Ishikawa (cell line): ENCODE results near the gene MTO1.

Source experiments
- CREB1 ChIP-seq: IDR thresholded peaks from 2 replicates; pipeline ENCODE4 v1.6.1; 2012; ENCODE audit warnings: low read depth
- EGR1 ChIP-seq: IDR thresholded peaks from 2 replicates; pipeline ENCODE4 v1.6.1; 2012
- EP300 ChIP-seq: IDR thresholded peaks from 2 replicates; pipeline ENCODE4 v1.6.1; 2012; ENCODE audit warnings: borderline replicate concordance
- RAD21 ChIP-seq: IDR thresholded peaks from 2 replicates; pipeline ENCODE4 v1.6.1; 2012; ENCODE audit warnings: low read depth
- REST ChIP-seq: IDR thresholded peaks from 2 replicates; pipeline ENCODE4 v1.6.1; 2012; ENCODE audit warnings: low read depth, mild to moderate bottlenecking

- TF ChIP-seq RAD21, result 0 out of 2 replicates have a peak, but pooled peaks have one; percentile 11
- TF ChIP-seq REST, result no peak
- peak; percentile 93 for TF ChIP-seq EGR1
- no peak for TF ChIP-seq EP300
- peak; percentile 83 for TF ChIP-seq CREB1
Measured at GRCh38 chr6:73520688-73521350, 59.3 kb downstream of the MTO1 start, which contains the start of gene EEF1A1.
